Measurements from ENCODE around the gene SMARCB1. TPM values are rescaled to one million over a fixed set of nuclear protein-coding genes. Genes with fewer than 3 reads are reported as not detected.

The SMARCB1 gene
- total RNA-seq, 4 donors from 2014 or later: 39.1 to 64.4 (median 51.6) TPM

GRCh38 chr22:23793326-23793725, 6.6 kb downstream of the SMARCB1 start:
- H3K4me1 ChIP-seq: peaks cover 14 to 16% of the 10 kb centered on the region in 2 donors
- H3K4me3 ChIP-seq: no peak overlapping the region
- TF ChIP-seq CTCF (IDR thresholded peaks at IDR 0.05) (no peak), POLR2A (IDR thresholded peaks at IDR 0.05) (no peak)
- H3K27ac ChIP-seq: no peak overlapping the region
- no peaks in the 10 kb centered on the region for H3K9me3 ChIP-seq
- intact Hi-C loops (cut with DNase I; ENCODE audit: low total_unique reads): no loop called here
- DNase-seq: no peak
- no peaks in the 10 kb centered on the region for H3K36me3 ChIP-seq
- H3K27me3 ChIP-seq: no peaks in the 10 kb centered on the region

- no peak for DNase-seq
- Histone ChIP-seq H3K4me3 (no peak overlapping the region), H3K36me3 (no peaks in the 10 kb centered on the region), H3K4me1 (peaks cover 0 to 9% of the 10 kb centered on the region in 2 donors), H3K9me3 (no peaks in the 10 kb centered on the region), H3K27ac (no peak overlapping the region), H3K27me3 (no peaks in the 10 kb centered on the region)
- no peak for TF ChIP-seq POLR2A (IDR thresholded peaks at IDR 0.05)
- no peak for TF ChIP-seq CTCF (IDR thresholded peaks at IDR 0.05)
- intact Hi-C loops (cut with DNase I; ENCODE audit: low total_unique reads): no loop called here
Measured at GRCh38 chr22:23796461-23796860, 9.7 kb downstream of the SMARCB1 start.

- Histone ChIP-seq H3K27me3 (no peaks in the 10 kb centered on the region), H3K9me3 (no peaks in the 10 kb centered on the region), H3K36me3 (no peaks in the 10 kb centered on the region), H3K4me1 (no peaks in the 10 kb centered on the region), H3K4me3 (no peak overlapping the region), H3K27ac (no peak overlapping the region)
- TF ChIP-seq POLR2A (IDR thresholded peaks at IDR 0.05) (no peak), CTCF (IDR thresholded peaks at IDR 0.05) (no peak)
- intact Hi-C loops (cut with DNase I; ENCODE audit: low total_unique reads): no loop called here
- no peak for DNase-seq
Measured at GRCh38 chr22:23800297-23801237, 13.8 kb downstream of the SMARCB1 start.

GRCh38 chr22:23801238-23801821, 14.6 kb downstream of the SMARCB1 start:
- TF ChIP-seq CTCF (IDR thresholded peaks at IDR 0.05): no peak
- no peak for TF ChIP-seq POLR2A (IDR thresholded peaks at IDR 0.05)
- Histone ChIP-seq H3K4me1 (no peaks in the 10 kb centered on the region), H3K36me3 (no peaks in the 10 kb centered on the region), H3K27ac (no peak overlapping the region), H3K9me3 (no peaks in the 10 kb centered on the region), H3K27me3 (no peaks in the 10 kb centered on the region), H3K4me3 (no peak overlapping the region)
- intact Hi-C loops (cut with DNase I; ENCODE audit: low total_unique reads): no loop called here
- no peak for DNase-seq

- H3K4me3 ChIP-seq: no peak overlapping the region
- H3K4me1 ChIP-seq: no peaks in the 10 kb centered on the region
- DNase-seq: no peak
- H3K36me3 ChIP-seq: no peaks in the 10 kb centered on the region
- TF ChIP-seq CTCF (IDR thresholded peaks at IDR 0.05): no peak
- TF ChIP-seq POLR2A (IDR thresholded peaks at IDR 0.05): no peak
- intact Hi-C loops (cut with DNase I; ENCODE audit: low total_unique reads): no loop called here
- no peaks in the 10 kb centered on the region for H3K9me3 ChIP-seq
- no peak overlapping the region for H3K27ac ChIP-seq
- no peaks in the 10 kb centered on the region for H3K27me3 ChIP-seq
Measured at GRCh38 chr22:23801886-23802377, 15.2 kb downstream of the SMARCB1 start.
